Testis (tissue), 3 donors: ENCODE results near the gene B3GAT1. TPM values are rescaled to one million over a fixed set of nuclear protein-coding genes. Genes with fewer than 3 reads are reported as not detected.
A peak's percentile ranks its signal among the peaks of the same experiment; 100 is the strongest.

Experiments used
- DNase-seq: peaks from one replicate; pipeline ENCODE4 v3.0.0-alpha.2; 2019
- H3K27ac ChIP-seq, 2 donors: fragments of 200-600 bp; sonication (generic); one replicate each; pipeline ENCODE4 v1.5.1; 2019
- H3K27me3 ChIP-seq: fragments of 200-600 bp; sonication (generic); one replicate; pipeline ENCODE4 v1.5.1; 2019
- H3K36me3 ChIP-seq: fragments of 200-600 bp; sonication (generic); one replicate; pipeline ENCODE4 v1.5.1; 2017; ENCODE audit warnings: low read depth; ENCODE audit errors: missing control alignments
- H3K4me1 ChIP-seq: fragments of 200-600 bp; sonication (generic); one replicate; pipeline ENCODE4 v1.5.1; 2019
- H3K4me3 ChIP-seq, 2 donors: fragments of 200-600 bp; sonication (generic); one replicate each; pipeline ENCODE4 v1.5.1; 2017 to 2019
- H3K9me3 ChIP-seq: fragments of 200-600 bp; sonication (generic); one replicate; pipeline ENCODE4 v1.5.1; 2017
- POLR2A ChIP-seq: fragments of 450-650 bp; IDR thresholded peaks from one replicate; pipeline ENCODE4 v1.6.1; 2017; ENCODE audit warnings: antibody characterized with exemption, mild to moderate bottlenecking, moderate library complexity
- WGBS, 2 donors: methylation state at CpG; one replicate each; pipeline ENCODE4 v1.1.5; 2018; 5-methylcytosine and 5-hydroxymethylcytosine counted together
- intact Hi-C: fragments of 100-400 bp; cut with DNase I; formaldehyde crosslinking; loops from one replicate; pipeline ENCODE4 v1.15.1; 2023; ENCODE audit warnings: low total_unique reads
- polyA plus RNA-seq: library from polyadenylated mRNA; stranded (reverse); fragments of 350-450 nt; fragmentation: Illumina TruSeq; extraction: RNeasy Lipid Tissue Mini Kit (QIAGEN cat#74804); gene quantifications from one replicate; pipeline ENCODE4 v1.2.3, GENCODE V29; 2014; ENCODE audit warnings: low read depth, low replicate concordance; ENCODE audit not compliant: insufficient read depth
- total RNA-seq, 2 donors: library from RNA; depleted of rRNA; stranded (reverse); fragments of >200 nt; gene quantifications; one replicate each; pipeline ENCODE4 v1.2.3, GENCODE V29; 2016
- TF ChIP-seq, protein P1 (sequence below), 3 experiments: fragments of 450-650 bp in 2 of 3; fragments of 200-600 bp in 1 of 3; sonication (generic) in 1 of 3; IDR thresholded peaks; one replicate each; pipeline ENCODE4 v1.5.1; 2016 to 2019; ENCODE audit warnings: antibody characterized with exemption in 3 of 3, mild to moderate bottlenecking in 2 of 3, moderate library complexity in 1 of 3

B3GAT1 gene
- total and polyA plus RNA-seq, 3 donors from 2014 or later = 2.7 to 4.3 (median 3.0) TPM

GRCh38 chr11:134417871-134418840 is 6.1 kb upstream of the B3GAT1 start:
- no peaks in the 10 kb centered on the region for H3K9me3 ChIP-seq
- intact Hi-C loops = no loop called here

GRCh38 chr11:134416726-134417125 is 4.7 kb upstream of the B3GAT1 start:
- Histone ChIP-seq H3K27ac (no peak overlapping the region), H3K36me3 (no peaks in the 10 kb centered on the region), H3K9me3 (no peaks in the 10 kb centered on the region), H3K27me3 (no peaks in the 10 kb centered on the region), H3K4me3 (no peak overlapping the region), H3K4me1 (peaks cover 3% of the 10 kb centered on the region)
- no peak for TF ChIP-seq POLR2A
- TF ChIP-seq, protein P1, sequence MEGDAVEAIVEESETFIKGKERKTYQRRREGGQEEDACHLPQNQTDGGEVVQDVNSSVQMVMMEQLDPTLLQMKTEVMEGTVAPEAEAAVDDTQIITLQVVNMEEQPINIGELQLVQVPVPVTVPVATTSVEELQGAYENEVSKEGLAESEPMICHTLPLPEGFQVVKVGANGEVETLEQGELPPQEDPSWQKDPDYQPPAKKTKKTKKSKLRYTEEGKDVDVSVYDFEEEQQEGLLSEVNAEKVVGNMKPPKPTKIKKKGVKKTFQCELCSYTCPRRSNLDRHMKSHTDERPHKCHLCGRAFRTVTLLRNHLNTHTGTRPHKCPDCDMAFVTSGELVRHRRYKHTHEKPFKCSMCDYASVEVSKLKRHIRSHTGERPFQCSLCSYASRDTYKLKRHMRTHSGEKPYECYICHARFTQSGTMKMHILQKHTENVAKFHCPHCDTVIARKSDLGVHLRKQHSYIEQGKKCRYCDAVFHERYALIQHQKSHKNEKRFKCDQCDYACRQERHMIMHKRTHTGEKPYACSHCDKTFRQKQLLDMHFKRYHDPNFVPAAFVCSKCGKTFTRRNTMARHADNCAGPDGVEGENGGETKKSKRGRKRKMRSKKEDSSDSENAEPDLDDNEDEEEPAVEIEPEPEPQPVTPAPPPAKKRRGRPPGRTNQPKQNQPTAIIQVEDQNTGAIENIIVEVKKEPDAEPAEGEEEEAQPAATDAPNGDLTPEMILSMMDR (IDR thresholded peaks at IDR 0.05) = no peak
- no peak for DNase-seq
- 66 to 77% methylated on average over 10 of the region's 10 CpGs for WGBS, 2 donors
- intact Hi-C loops = no loop called here

More at GRCh38 chr11:134417871-134418840, 6.1 kb upstream of the B3GAT1 start:
- no peak overlapping the region for H3K4me3 ChIP-seq
- peak; percentile 25 for DNase-seq
- H3K27ac ChIP-seq = no peak overlapping the region
- no peaks in the 10 kb centered on the region for H3K4me1 ChIP-seq
- no peaks in the 10 kb centered on the region for H3K36me3 ChIP-seq
- 48 to 58% methylated on average over 14 of the region's 14 CpGs for WGBS, 2 donors
- no peak for TF ChIP-seq POLR2A
- TF ChIP-seq, protein P1 (IDR thresholded peaks at IDR 0.05) = no peak
- no peaks in the 10 kb centered on the region for H3K27me3 ChIP-seq

GRCh38 chr11:134414766-134415765 is 3.0 kb upstream of the B3GAT1 start:
- DNase-seq = no peak
- Histone ChIP-seq H3K4me1 (peaks cover 8% of the 10 kb centered on the region), H3K9me3 (no peaks in the 10 kb centered on the region), H3K36me3 (no peaks in the 10 kb centered on the region), H3K27ac (no peak overlapping the region), H3K27me3 (no peaks in the 10 kb centered on the region), H3K4me3 (no peak overlapping the region)
- 36 to 46% methylated on average over 15 to 17 of the region's 17 CpGs for WGBS, 2 donors
- intact Hi-C loops = no loop called here
- TF ChIP-seq, protein P1 (IDR thresholded peaks at IDR 0.05) = no peak
- no peak for TF ChIP-seq POLR2A

- WGBS, 2 donors = 46% methylated on average over 15 to 18 of the region's 18 CpGs
- H3K36me3 ChIP-seq = no peaks in the 10 kb centered on the region
- intact Hi-C loops = no loop called here
- no peaks in the 10 kb centered on the region for H3K9me3 ChIP-seq
- no peak overlapping the region for H3K4me3 ChIP-seq
- H3K4me1 ChIP-seq = peaks cover 8% of the 10 kb centered on the region
- DNase-seq = no peak
- no peak overlapping the region for H3K27ac ChIP-seq
- TF ChIP-seq POLR2A = no peak
- TF ChIP-seq, protein P1 (IDR thresholded peaks at IDR 0.05) = no peak
- H3K27me3 ChIP-seq = no peaks in the 10 kb centered on the region
Observed at GRCh38 chr11:134413826-134414731, 2.0 kb upstream of the B3GAT1 start.
